AG04449 (cell line): ENCODE measurements around the gene SETX.

Source experiments
- CTCF ChIA-PET: fragments of 350-600 bp; formaldehyde crosslinking; extraction: SDS; loops from one replicate; lab custom pipeline; 2021; ENCODE audit warnings: antibody characterized with exemption; lab: Yijun Ruan, JAX
- POLR2A ChIA-PET: fragments of 400-600, 350-600 bp; formaldehyde crosslinking; extraction: SDS; loops from one replicate; lab custom pipeline; 2020; ENCODE audit warnings: antibody characterized with exemption, inconsistent platforms; lab: Yijun Ruan, JAX
- DNase-seq: peaks from one replicate; pipeline ENCODE4 v3.0.0-alpha.2; 2010; ENCODE audit warnings: low read depth, low spot score
- H3K4me3 ChIP-seq: 2 replicates; pipeline ENCODE4 v1.5.1; 2011; ENCODE audit warnings: low read depth, mild to moderate bottlenecking, control low read depth, low read length
- CTCF ChIP-seq: IDR thresholded peaks from one replicate; pipeline ENCODE4 v1.5.1; 2011; ENCODE audit warnings: mild to moderate bottlenecking, moderate library complexity, low read length, control low read depth, inconsistent platforms; ENCODE audit not compliant: insufficient read depth; ENCODE audit errors: missing control alignments

Gene SETX

GRCh38 chr9:132238992-132239391 lies 115.8 kb downstream of the SETX start:
- H3K4me3 ChIP-seq, result no peak overlapping the region
- ChIA-PET POLR2A (interaction anchor here (0.6 kb wide), 1 partner anchor 785 kb away, joined by 4 read pairs; no protein-coding TSS in a partner anchor), CTCF (interaction anchor here (1.3 to 9.9 kb wide), 9 partner anchors 9 to 480 kb away, joined by 4 to 333 read pairs (median 14); no protein-coding TSS in a partner anchor)
- no peak for DNase-seq
- TF ChIP-seq CTCF, result no peak

- no peak for TF ChIP-seq CTCF
- no peak overlapping the region for H3K4me3 ChIP-seq
- DNase-seq, result no peak
- ChIA-PET CTCF (interaction anchor here (1.3 to 9.9 kb wide), 8 partner anchors 9 to 479 kb away, joined by 4 to 333 read pairs (median 24); no protein-coding TSS in a partner anchor), POLR2A (interaction anchor here (0.6 kb wide), 1 partner anchor 784 kb away, joined by 4 read pairs; no protein-coding TSS in a partner anchor)
Observed at GRCh38 chr9:132238026-132238972, 116.5 kb downstream of the SETX start.

- TF ChIP-seq CTCF, result no peak
- CTCF ChIA-PET, result interaction anchor here (1.1 to 9.9 kb wide), 15 partner anchors 10 to 489 kb away, joined by 3 to 333 read pairs (median 7); no protein-coding TSS in a partner anchor
- no peak for DNase-seq
- no peak overlapping the region for H3K4me3 ChIP-seq
- POLR2A ChIA-PET, result no interaction called here
Observed at GRCh38 chr9:132237481-132237880, 117.3 kb downstream of the SETX start.

GRCh38 chr9:132236662-132237311 lies 118.0 kb downstream of the SETX start:
- no peak for TF ChIP-seq CTCF
- H3K4me3 ChIP-seq, result no peak overlapping the region
- POLR2A ChIA-PET, result no interaction called here
- CTCF ChIA-PET, result interaction anchor here (0.7 to 9.9 kb wide), 43 partner anchors 10 to 491 kb away, joined by 3 to 333 read pairs (median 5); no protein-coding TSS in a partner anchor
- no peak for DNase-seq

- POLR2A ChIA-PET, result no interaction called here
- CTCF ChIA-PET, result interaction anchor here (0.7 to 9.9 kb wide), 50 partner anchors 9 to 493 kb away, joined by 3 to 333 read pairs (median 4); no protein-coding TSS in a partner anchor
- H3K4me3 ChIP-seq, result no peak overlapping the region
- TF ChIP-seq CTCF, result peak; percentile 93
- DNase-seq, result no peak
Observed at GRCh38 chr9:132235894-132236661, 118.7 kb downstream of the SETX start.
